MCF 10A (cell line): ENCODE data around the gene DLK1. TPM values are rescaled to one million over a fixed set of nuclear protein-coding genes. Genes with fewer than 3 reads are reported as not detected.

Experiments used
- BruUV-seq: library from RNA; stranded (reverse); fragments of 400-500 nt; replicated peaks from 2 replicates; lab custom pipeline; 2021; lab: Mats Ljungman, UMichigan
- CTCF ChIA-PET: fragments of 300-600 bp; sonication (Branson Sonifier 250); formaldehyde crosslinking; extraction: SDS; loops from one replicate; lab custom pipeline; 2021; ENCODE audit warnings: antibody characterized with exemption, inconsistent platforms; lab: Yijun Ruan, JAX
- POLR2A ChIA-PET: fragments of 300-600, 350-650 bp; sonication (Branson Sonifier 250); formaldehyde crosslinking; extraction: SDS; loops from one replicate; lab custom pipeline; 2020; ENCODE audit warnings: antibody characterized with exemption, inconsistent platforms; lab: Yijun Ruan, JAX
- DNase-seq: peaks from one replicate; pipeline ENCODE4 v3.0.0-alpha.2; 2018; ENCODE audit not compliant: unreplicated experiment
- H3K27ac Mint-ChIP-seq: one replicate; pipeline ENCODE4 v1.8.0; 2022; ENCODE audit warnings: mild to moderate bottlenecking, low read depth, mixed read lengths; ENCODE audit not compliant: unreplicated experiment
- H3K27me3 Mint-ChIP-seq: one replicate; pipeline ENCODE4 v1.8.0; 2022; ENCODE audit warnings: mixed read lengths; ENCODE audit not compliant: insufficient read depth, unreplicated experiment
- H3K36me3 Mint-ChIP-seq: one replicate; pipeline ENCODE4 v1.8.0; 2022; ENCODE audit warnings: mild to moderate bottlenecking, moderate library complexity, mixed read lengths; ENCODE audit not compliant: insufficient read depth, unreplicated experiment
- H3K4me1 Mint-ChIP-seq: one replicate; pipeline ENCODE4 v1.8.0; 2022; ENCODE audit warnings: mixed read lengths; ENCODE audit not compliant: insufficient read depth, unreplicated experiment
- H3K4me3 Mint-ChIP-seq: one replicate; pipeline ENCODE4 v1.8.0; 2022; ENCODE audit warnings: mild to moderate bottlenecking, moderate library complexity, mixed read lengths; ENCODE audit not compliant: unreplicated experiment
- H3K9me3 Mint-ChIP-seq: one replicate; pipeline ENCODE4 v1.8.0; 2022; ENCODE audit warnings: mixed read lengths; ENCODE audit not compliant: unreplicated experiment
- intact Hi-C: fragments of 100-400 bp; cut with micrococcal nuclease; formaldehyde crosslinking; loops from 2 replicates; pipeline ENCODE4 v1.14.1; 2022
- total RNA-seq: library from RNA; stranded (reverse); gene quantifications from 2 replicates; pipeline ENCODE4 v1.2.3, GENCODE V29; 2022
- TF ChIP-seq, protein P1 (sequence below): fragments of 200-600 bp; IDR thresholded peaks from one replicate; pipeline ENCODE4 v1.8.0; 2022; ENCODE audit warnings: antibody characterized with exemption, mild to moderate bottlenecking; ENCODE audit not compliant: unreplicated experiment

The DLK1 gene
- total RNA-seq, 1 experiment from 2014 or later, result not detected

DNA sequence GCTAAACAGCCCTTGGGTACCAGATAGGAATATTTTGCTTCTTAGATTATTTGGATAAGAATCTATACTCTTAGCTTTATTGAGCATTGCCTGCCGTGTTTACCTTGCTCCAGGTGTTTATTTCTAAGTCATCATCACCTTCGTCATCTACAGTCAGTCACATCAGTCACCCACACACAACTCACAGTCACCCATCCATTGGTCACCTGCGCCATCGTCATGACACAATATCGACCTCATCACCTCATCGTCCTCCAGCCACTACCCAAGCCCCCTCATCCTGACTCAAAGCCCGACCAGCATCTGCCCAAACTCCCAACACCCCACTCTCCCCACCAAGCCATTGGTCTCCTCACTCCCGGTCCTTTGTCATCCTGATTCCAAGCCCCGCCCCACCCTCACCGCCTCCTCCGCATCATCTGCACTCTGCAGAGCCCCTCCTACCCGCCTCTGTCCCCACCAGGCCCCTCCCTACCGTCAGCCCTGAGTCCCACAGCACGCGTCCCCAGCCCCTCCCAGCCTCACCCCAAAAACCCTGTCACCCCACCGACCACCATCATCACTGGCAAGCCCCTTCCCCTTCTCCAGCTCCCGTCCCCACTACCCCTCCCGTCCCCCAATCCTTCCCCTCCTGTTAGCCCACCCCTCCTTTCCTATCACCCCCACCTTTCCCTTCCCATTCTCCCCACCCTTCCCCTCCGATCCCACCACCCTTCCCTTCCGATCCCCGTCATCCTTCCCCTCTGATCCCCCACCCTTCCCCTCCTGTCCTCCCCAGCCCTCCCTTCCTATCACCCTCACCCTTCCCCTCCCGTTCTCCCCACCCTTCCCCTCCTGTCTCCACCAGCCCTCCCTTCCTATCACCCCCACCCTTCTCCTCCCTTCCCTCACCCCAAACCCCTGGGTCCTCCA lies 9.8 kb downstream of the DLK1 start:
- no peaks in the 10 kb centered on the region for H3K36me3 Mint-ChIP-seq
- BruUV-seq, result no TSS peak
- H3K9me3 Mint-ChIP-seq, result no peaks in the 10 kb centered on the region
- TF ChIP-seq, protein P1, sequence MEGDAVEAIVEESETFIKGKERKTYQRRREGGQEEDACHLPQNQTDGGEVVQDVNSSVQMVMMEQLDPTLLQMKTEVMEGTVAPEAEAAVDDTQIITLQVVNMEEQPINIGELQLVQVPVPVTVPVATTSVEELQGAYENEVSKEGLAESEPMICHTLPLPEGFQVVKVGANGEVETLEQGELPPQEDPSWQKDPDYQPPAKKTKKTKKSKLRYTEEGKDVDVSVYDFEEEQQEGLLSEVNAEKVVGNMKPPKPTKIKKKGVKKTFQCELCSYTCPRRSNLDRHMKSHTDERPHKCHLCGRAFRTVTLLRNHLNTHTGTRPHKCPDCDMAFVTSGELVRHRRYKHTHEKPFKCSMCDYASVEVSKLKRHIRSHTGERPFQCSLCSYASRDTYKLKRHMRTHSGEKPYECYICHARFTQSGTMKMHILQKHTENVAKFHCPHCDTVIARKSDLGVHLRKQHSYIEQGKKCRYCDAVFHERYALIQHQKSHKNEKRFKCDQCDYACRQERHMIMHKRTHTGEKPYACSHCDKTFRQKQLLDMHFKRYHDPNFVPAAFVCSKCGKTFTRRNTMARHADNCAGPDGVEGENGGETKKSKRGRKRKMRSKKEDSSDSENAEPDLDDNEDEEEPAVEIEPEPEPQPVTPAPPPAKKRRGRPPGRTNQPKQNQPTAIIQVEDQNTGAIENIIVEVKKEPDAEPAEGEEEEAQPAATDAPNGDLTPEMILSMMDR, result no peak
- H3K4me3 Mint-ChIP-seq, result no peak overlapping the region
- intact Hi-C loops, result no loop called here
- no peak overlapping the region for H3K27ac Mint-ChIP-seq
- ChIA-PET POLR2A (no interaction called here), CTCF (no interaction called here)
- no peak for DNase-seq
- H3K27me3 Mint-ChIP-seq, result peaks cover 14% of the 10 kb centered on the region
- no peaks in the 10 kb centered on the region for H3K4me1 Mint-ChIP-seq

DNA sequence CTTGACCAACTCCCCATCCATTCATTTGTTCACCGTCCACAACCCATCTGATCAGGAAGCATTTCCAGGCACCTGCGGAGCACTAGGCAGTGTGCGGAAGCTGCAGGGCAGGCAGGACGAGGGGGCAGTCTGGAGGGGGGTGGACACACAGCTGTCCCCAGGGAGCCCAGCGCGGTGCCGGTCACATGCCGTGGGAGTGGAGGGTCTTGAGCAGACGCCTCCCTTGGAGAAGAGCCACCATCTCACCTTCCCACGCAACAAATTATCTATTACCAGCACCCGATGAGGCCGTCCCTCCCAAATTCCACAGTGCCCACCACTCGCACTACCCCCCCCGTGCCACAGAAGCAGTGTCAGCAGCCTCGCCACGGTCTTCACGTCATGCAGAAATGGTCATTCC lies 10.8 kb downstream of the DLK1 start:
- no peaks in the 10 kb centered on the region for H3K9me3 Mint-ChIP-seq
- TF ChIP-seq, protein P1, result no peak
- no peak overlapping the region for H3K27ac Mint-ChIP-seq
- ChIA-PET CTCF (no interaction called here), POLR2A (interaction anchor here (0.9 kb wide), 1 partner anchor 9 kb away, joined by 3 read pairs; no protein-coding TSS in a partner anchor)
- no peak for DNase-seq
- no peaks in the 10 kb centered on the region for H3K4me1 Mint-ChIP-seq
- BruUV-seq, result no TSS peak
- H3K27me3 Mint-ChIP-seq, result peaks cover 4% of the 10 kb centered on the region
- no peaks in the 10 kb centered on the region for H3K36me3 Mint-ChIP-seq
- H3K4me3 Mint-ChIP-seq, result no peak overlapping the region
- intact Hi-C loops, result no loop called here

- Mint-ChIP-seq H3K4me1 (no peaks in the 10 kb centered on the region), H3K36me3 (no peaks in the 10 kb centered on the region), H3K4me3 (no peak overlapping the region), H3K27ac (no peak overlapping the region), H3K27me3 (no peaks in the 10 kb centered on the region), H3K9me3 (no peaks in the 10 kb centered on the region)
- BruUV-seq, result no TSS peak
- ChIA-PET CTCF (interaction anchor here (0.6 kb wide), 1 partner anchor 35 kb away, joined by 3 read pairs; no protein-coding TSS in a partner anchor), POLR2A (interaction anchor here (0.5 to 0.9 kb wide), 2 partner anchors 8 to 1024 kb away, joined by 3 read pairs; no protein-coding TSS in a partner anchor)
- intact Hi-C loops, result no loop called here
- TF ChIP-seq, protein P1, result no peak
- DNase-seq, result no peak
Measured at GRCh38 chr14:100738269-100738691, 11.6 kb downstream of the DLK1 start.

DNA sequence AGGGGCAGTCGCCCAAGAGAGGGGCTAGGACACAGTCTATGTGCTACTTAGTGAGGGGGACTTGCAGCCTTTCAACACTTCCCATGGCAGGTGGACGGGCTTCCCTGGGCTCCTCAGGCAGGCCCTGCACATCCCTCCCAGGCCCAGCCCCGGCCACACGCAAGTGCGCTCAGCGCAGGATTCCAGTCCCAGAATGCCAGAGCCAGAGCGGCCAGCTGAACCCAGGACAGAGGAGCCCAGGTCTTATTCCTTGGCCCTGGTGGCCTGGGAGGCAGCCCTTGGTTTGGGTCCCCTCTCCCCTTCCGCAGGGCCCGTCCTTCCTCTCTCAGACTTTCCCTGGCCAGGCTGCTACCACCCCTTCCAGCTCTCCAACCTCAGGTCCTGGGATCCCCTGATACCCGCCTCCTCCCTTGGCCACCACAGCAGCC lies 12.0 kb downstream of the DLK1 start:
- DNase-seq, result no peak
- no peaks in the 10 kb centered on the region for H3K27me3 Mint-ChIP-seq
- ChIA-PET CTCF (interaction anchor here (0.6 kb wide), 1 partner anchor 35 kb away, joined by 3 read pairs; no protein-coding TSS in a partner anchor), POLR2A (no interaction called here)
- no peak overlapping the region for H3K4me3 Mint-ChIP-seq
- no peak overlapping the region for H3K27ac Mint-ChIP-seq
- H3K4me1 Mint-ChIP-seq, result no peaks in the 10 kb centered on the region
- TF ChIP-seq, protein P1, result no peak
- H3K9me3 Mint-ChIP-seq, result no peaks in the 10 kb centered on the region
- BruUV-seq, result no TSS peak
- intact Hi-C loops, result no loop called here
- H3K36me3 Mint-ChIP-seq, result no peaks in the 10 kb centered on the region
